ENCODE measurements around the gene ZNF620. TPM values are rescaled to one million over a fixed set of nuclear protein-coding genes. Genes with fewer than 3 reads are reported as not detected.

The ZNF620 gene
- polyA plus RNA-seq, 3 donors: 9.6 to 11.9 (median 10.4) TPM

DNA sequence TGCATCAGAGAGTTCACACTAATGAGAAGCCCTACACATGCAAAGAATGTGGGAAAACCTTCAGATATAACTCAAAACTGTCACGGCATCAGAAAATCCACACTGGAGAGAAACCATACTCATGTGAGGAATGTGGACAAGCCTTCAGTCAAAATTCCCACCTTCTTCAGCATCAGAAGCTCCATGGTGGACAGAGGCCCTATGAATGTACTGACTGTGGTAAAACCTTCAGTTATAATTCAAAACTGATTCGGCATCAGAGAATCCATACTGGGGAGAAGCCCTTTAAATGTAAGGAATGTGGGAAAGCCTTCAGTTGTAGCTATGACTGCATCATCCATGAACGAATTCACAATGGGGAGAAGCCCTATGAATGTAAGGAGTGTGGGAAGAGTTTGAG lies 18.7 kb upstream of the ZNF620 start:
- DNase-seq (ENCODE audit: extremely low read depth in 1 of 11, low read depth in 9 of 11, low spot score in 4 of 11): no peak

DNA sequence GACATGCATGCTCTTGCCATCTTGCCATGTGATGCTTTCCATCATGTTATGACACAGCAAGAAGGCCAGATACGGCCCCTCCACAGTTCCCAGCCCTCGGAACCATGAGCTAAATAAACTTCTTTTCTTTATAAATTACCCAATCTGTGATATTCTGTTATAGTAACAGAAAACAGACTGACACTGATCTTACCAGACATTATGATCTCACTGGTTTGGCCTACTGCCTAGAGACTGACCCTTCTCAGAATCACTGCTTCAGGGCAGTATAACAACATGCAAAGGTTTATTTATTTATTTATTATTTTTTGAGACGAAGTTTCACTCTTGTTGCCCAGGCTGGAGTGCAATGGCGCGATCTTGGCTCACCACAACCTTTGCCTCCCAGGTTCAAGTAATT lies 14.9 kb upstream of the ZNF620 start:
- DNase-seq (ENCODE audit: extremely low read depth in 1 of 11, low read depth in 9 of 11, low spot score in 4 of 11): no peak

DNA sequence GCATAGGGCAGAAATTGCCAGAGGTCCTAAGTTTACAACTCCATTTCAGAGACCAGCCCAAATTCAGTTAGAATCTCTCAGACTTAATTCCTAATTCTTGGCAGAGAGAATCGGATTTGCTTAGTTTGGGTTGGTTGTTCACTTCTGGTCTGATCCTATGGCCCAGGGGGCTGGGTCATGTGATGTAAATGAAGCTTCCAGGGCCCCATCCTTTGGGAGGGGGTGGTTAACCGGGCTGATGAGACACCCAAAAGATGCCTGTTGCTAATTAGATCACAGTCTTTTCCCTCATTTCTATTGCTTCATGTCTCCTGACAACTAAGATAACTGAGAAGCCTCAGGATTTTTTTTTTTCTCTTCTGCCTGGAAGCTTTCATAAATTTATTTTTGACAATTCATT lies 11.1 kb upstream of the ZNF620 start:
- no peak for DNase-seq (ENCODE audit: extremely low read depth in 1 of 11, low read depth in 9 of 11, low spot score in 4 of 11)

DNA sequence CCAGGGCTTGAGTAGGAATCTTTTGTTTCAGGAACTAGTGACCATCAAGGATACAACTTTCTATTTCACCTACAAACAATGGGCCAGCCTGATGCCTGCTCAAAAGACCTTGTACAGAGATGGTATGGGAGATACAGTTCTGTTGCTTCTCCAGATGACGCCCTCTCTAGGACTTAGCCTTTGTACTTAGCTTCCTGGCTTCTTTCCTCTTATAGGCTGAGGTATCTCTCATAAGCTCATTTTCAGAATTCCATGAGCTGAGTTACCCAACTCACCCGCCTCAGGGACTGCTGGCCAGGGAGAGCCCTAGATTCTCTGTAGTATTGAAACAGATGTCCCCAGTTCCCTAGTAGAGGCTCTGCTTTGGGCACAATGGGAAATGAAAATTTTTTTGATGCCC lies 8.6 kb upstream of the ZNF620 start:
- no peak for DNase-seq (ENCODE audit: extremely low read depth in 1 of 11, low read depth in 9 of 11, low spot score in 4 of 11)

DNA sequence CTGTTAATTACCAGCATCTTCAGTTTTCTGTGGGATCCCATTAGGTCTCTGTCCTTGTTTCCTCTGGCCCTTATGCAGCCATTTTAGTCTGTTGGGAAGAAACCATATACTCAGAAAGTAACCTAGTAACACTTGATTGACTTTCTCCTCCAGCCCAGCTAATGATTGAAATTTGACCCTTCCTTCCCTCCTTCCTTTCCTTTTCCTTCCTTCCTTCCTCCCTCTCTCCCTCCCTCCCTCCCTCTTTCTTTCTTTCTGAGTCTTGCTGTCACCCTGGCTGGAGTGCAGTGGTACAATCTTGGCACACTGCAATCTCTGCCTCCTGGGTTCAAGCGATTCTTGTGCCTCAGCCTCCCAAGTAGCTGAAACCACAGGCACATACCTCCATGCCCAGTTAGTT lies 5.9 kb upstream of the ZNF620 start:
- no peak for DNase-seq (ENCODE audit: extremely low read depth in 1 of 11, low read depth in 9 of 11, low spot score in 4 of 11)

DNA sequence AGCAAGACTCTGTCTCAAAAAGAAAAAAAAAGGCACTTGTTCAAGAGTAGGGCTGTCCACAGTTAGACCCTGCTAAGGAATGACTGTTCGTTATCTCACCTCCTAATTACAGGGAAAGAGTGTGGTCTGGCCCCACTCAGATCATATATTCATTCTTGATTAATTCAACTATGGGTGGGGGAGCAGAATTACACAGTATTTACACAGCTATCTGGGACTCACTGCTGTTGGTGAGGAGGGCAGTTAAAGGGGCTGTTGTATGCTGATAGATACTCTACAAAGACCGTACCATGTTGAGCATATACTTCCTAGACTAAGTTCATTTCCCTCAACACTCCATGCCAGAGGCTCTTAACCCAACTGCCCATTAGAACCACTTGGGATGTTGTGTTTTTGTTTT lies 3.8 kb upstream of the ZNF620 start:
- DNase-seq (ENCODE audit: extremely low read depth in 1 of 11, low read depth in 9 of 11, low spot score in 4 of 11): no peak

DNA sequence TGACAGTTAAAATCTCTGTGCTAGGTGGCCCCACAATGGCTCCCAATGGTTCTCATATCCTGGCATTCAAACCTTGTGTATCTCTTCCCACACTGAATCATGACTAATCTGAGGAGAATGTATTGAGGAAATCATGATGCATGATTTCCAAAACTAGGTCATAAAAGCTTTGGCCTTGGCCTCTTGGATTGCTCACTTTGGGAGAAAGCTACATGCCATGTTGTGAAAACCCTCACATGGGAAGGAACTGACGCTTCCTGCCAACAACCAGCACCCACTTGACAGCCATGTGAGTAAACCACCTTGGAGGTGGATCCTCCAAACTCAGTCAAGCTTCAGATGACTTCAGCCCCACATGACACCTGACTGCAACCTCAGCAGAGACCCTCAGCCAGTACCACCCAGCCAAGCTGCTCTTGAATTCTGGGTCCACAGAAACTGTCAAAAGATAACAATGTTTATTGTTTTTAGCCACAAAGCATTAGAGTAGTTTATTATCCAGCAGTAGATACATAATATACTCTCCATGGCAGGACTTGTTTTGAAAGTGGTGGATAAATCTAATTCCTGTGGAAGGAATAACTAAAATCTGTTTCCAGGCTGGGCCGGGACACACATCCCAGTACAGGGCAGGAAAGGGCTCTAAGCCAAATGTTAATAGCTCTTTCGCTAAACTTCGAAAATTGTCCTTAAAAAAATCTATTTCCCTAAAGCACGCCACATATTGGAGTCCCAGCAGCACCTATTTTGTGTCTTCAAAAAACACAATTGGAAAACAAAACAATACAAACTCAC lies 1.0 kb upstream of the ZNF620 start:
- no peak for DNase-seq (ENCODE audit: extremely low read depth in 1 of 11, low read depth in 9 of 11, low spot score in 4 of 11)

DNA sequence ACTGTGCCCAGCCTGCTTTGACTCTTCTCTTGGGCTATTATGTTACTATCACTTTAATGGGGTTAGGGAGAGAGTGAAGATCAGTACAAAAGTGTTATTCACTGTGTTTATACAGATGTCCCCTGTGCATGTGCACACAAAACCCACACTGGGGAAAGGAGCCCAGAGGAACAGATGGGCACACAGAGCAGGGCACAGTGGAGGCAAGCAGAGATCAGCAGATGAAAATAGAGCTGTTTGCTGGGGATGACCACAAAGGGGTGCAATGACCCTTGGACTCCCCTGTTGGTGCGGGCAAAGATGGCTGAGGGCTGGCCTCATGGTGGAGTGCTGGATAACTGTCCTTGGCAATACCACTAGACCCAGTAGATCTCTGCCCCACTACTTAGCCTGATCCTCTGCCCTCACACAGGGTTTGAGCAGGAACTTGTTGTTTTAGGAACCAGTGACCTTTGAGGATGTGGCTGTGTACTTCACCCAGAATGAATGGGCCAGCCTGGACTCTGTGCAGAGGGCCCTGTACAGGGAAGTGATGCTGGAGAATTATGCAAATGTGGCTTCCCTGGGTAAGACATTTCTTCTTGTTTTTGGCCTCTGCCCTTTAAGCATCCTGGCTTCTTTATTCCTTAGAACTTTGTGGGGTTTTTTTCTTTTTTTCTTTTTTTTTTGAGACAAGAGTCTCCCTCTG lies 5.3 kb downstream of the ZNF620 start:
- DNase-seq (ENCODE audit: extremely low read depth in 1 of 11, low read depth in 9 of 11, low spot score in 4 of 11): no peak

DNA sequence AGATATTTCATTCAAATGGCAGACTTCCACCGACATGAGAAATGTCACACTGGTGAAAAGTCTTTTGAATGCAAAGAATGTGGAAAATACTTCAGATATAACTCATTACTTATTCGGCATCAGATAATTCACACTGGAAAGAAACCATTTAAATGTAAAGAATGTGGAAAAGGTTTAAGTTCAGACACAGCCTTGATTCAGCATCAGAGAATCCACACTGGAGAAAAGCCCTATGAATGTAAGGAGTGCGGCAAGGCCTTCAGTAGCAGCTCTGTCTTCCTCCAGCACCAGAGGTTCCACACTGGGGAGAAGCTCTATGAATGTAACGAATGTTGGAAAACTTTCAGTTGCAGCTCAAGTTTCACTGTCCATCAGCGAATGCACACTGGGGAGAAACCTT lies 10.4 kb downstream of the ZNF620 start:
- DNase-seq (ENCODE audit: extremely low read depth in 1 of 11, low read depth in 9 of 11, low spot score in 4 of 11): no peak

DNA sequence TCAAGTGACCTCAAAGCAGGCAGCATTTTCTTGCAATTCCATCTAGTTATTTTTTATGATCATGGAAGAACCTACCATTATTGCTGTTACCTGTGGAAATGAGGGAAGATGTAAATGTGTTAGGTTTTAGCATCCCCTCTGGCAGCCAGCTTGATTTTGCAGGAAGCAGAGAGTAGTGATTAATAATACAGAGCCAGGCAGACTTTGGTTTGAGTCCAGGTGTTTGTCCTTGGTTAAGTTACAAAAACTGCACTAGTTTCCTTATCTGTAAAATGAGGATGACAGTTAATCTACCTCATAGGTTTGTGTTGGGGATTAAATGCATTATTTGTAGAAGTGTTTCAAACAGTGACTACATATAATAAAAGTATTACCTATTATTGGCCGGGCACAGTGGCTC lies 12.2 kb downstream of the ZNF620 start:
- DNase-seq (ENCODE audit: extremely low read depth in 1 of 11, low read depth in 9 of 11, low spot score in 4 of 11): no peak

DNA sequence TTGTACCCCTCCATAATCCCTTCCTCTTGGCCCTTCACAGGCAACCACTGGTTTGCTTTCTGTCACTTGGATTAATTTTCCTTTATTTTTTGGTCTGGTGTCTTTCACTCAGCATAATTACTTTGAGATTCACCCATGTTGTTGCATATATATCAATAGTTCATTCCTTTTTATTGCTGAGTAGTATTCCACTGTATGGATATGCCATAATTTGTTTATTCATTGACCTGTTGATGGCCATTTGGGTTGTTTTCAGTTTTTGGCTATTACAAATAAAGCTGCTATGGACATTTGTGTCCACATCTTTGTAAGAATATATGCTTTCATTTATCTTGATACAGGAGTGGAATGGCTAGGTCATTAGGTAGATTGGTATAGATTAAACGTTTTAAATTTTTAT lies 13.0 kb downstream of the ZNF620 start:
- no peak for DNase-seq (ENCODE audit: extremely low read depth in 1 of 11, low read depth in 9 of 11, low spot score in 4 of 11)

DNA sequence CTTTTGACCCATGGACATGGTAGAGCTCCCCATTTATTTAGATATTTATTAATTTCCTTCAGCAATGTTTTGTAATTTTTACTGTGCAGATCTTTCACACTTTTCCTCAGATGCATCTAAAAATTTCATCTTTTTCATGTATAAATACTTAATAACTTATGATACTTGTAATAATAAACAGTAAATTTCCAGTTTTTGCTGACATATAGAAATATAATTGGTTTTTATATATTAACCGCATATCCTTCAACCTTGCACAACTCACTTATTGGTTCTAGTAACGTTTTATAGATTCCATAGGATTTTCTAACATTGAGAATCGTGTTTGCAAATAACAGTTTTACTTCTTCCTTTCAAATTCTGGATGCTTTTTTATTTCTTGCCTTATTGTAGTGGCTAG lies 15.4 kb downstream of the ZNF620 start:
- no peak for DNase-seq (ENCODE audit: extremely low read depth in 1 of 11, low read depth in 9 of 11, low spot score in 4 of 11)

DNA sequence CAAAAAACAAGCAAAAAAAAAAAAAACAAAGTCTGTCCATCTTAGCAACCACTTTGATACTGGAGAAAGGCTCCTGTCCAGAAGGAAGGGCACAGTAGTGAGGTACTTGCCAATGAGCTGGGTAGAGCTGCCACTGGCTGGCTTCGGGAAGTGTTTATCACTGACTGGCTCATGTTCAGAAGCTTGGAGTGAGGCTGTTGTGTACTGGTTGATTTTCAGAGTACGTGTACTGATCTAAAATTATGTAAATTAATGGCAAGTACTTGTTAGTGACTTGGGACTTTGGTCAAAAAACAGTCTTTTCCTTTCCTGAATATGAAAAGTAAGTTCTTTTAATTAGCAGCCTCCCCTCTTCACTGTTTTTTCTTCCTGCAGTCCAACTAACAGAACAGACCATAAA lies 17.9 kb downstream of the ZNF620 start:
- peak in 1 of 11 donors; percentile 0 for DNase-seq (ENCODE audit: extremely low read depth in 1 of 11, low read depth in 9 of 11, low spot score in 4 of 11)

DNA sequence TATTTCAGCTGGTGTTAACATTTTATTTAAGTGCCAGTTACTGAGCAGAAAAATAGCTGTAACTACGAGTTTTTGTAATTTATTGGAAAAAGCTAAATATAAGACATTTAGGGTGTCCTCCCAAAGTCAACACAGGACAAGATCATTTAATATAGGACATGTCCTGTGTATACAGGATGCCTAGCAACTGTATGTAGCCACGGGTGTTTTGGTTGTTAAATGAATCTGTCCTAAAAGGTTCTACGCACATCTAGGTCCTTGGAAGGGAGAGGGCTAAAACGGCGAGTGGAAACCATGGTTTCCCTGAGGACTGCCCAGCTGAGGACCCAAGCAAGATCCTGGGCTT lies 18.4 kb downstream of the ZNF620 start:
- peak in 1 of 11 donors; percentile 15 for DNase-seq (ENCODE audit: extremely low read depth in 1 of 11, low read depth in 9 of 11, low spot score in 4 of 11)

DNA sequence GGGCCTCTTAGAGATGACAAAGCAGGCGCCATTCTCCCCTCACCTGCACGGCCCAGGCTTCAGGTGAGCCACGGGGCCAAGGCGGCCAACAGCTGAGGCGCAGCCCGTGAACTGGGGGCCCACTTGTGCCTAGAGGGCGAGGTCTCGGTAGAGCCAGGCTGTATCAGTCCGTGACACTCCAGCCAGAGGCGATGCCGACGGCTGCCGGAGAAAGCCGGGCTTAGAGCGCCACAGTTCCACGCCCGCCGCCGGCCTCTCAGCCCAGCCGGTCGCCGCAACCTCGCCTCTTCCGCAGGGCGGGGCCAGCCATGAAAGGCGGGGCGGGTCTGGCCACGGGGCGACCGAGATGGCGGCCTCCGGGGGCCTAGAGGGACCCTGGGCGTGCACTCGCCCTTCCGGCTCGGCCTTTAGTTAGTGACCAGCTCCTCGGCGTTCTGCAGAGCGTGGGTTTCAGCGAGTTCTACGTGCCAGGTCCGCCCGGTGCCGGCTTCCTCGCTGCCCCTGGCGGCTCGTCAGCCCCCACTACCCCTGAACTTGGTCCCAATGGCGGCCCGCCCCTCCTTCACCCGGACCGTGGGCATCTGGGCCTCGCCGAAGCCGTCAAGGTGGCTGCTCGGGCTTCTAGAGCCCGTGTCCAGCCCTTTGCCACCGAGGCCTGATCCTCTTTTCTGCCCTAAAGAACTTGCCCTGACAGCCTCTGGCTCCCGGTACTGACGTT lies 18.9 kb downstream of the ZNF620 start, which contains the start of gene ZNF621:
ZNF621 (plus strand) TSS at position 393 of the 718 bp plus-strand sequence. CDS start 881 bp downstream, outside the sequence.
- peak; percentile 60 to 86 (median 79) for DNase-seq (ENCODE audit: extremely low read depth in 1 of 11, low read depth in 9 of 11, low spot score in 4 of 11)

DNA sequence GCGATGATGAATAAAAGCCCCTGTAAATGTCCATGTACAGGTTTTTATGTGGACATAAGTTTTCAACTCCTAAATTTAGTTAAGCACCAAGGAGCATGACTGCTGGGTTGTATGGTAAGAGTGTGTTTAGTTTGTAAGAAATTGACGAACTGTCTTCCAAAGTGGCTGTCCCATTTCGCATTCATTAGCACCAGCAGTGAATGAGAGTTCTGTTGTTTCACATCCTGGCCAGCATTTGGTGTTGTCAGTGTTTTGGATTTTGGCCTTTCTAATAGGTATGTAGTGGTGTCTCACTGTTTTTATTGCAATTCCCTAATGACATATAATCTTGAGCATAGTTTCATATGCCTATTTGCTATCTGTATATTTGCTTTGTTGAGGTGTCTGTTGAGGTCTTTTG lies 22.6 kb downstream of the ZNF620 start:
- DNase-seq (ENCODE audit: extremely low read depth in 1 of 11, low read depth in 9 of 11, low spot score in 4 of 11): no peak

DNA sequence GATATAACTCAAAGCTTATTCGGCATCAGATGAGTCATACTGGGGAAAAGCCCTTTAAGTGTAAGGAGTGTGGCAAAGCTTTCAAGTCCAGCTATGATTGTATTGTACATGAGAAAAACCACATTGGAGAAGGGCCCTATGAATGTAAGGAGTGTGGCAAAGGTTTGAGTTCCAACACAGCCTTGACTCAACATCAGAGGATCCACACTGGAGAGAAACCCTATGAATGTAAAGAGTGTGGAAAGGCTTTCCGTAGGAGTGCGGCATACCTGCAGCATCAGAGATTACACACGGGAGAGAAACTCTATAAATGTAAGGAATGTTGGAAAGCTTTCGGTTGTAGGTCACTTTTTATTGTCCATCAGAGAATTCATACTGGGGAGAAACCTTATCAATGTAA lies 26.4 kb downstream of the ZNF620 start:
- no peak for DNase-seq (ENCODE audit: extremely low read depth in 1 of 11, low read depth in 9 of 11, low spot score in 4 of 11)

DNA sequence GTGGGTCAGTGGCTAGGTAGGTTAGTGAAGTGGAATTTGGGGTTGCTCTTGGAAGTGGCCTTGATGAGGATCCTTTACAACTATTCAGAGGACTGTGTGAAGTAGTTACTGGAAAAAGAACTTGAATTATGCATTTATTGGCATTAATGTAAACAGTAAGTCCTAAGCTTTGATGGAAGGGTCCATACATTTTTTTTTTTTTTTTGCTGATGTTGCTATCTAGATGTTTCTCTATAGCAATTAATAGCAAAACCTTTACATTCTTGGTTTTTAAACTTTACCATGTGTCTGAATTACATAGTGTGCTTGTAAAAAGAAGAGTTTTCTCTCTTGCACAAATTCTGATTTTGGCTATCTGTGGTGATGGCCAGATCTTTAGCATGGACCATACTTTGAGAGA lies 28.4 kb downstream of the ZNF620 start:
- DNase-seq (ENCODE audit: extremely low read depth in 1 of 11, low read depth in 9 of 11, low spot score in 4 of 11): no peak

DNA sequence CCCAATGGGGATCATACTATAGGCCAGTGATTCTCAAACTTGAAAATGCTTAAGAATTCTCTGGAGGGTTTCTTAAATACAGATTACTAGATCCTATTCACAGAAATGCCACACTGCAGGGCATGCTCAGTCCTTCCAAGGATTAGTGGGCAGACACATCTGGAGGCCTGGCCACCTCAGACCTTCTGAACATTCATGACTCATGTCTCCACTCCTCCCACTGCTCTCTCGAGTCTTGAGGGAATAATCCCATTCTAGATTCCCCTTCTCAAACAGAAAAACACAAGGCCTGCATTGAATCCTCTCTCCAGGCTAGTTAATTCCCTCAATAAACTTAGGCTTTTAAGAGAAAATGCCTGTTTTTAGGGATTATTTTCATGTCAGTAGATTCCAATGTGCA lies 41.0 kb downstream of the ZNF620 start:
- DNase-seq (ENCODE audit: extremely low read depth in 1 of 11, low read depth in 9 of 11, low spot score in 4 of 11): no peak

DNA sequence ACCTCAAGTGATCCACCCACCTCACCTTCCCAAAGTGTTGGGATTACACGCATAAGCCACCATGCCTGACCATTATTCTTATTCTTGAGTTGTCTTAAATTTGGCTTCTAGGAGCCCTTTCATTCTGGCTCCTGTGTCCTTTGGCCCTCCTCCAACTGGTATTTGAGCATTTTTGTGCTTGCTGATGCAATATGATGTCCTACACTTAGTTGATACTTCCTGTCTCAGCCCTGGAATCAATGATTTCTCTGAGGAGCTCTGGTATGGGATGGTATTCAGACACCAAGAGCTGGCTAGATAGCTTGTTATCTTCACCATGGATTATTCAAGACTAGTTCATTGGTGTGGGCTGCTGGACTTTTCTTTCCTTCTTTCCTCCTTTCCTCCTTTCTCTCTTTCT lies 44.3 kb downstream of the ZNF620 start:
- no peak for DNase-seq (ENCODE audit: extremely low read depth in 1 of 11, low read depth in 9 of 11, low spot score in 4 of 11)
